GM21717 (cell line): ENCODE results near the gene EIF3D.
"Not testable (repeated sequence)": the region's sequence is repeated elsewhere in the genome, so short reads cannot be mapped to it uniquely, and the experiment has no call there.

Source experiments
- ATAC-seq: cut with Tn5 transposase; IDR thresholded peaks from one replicate; pipeline ENCODE4 v1.9.1; 2021; ENCODE audit warnings: mild to moderate bottlenecking, moderate library complexity; ENCODE audit not compliant: unreplicated experiment

EIF3D gene

GRCh38 chr22:36550701-36551495, 21.9 kb upstream of the EIF3D start:
- ATAC-seq, result no peak

- no peak for ATAC-seq
Observed at GRCh38 chr22:36549033-36549432, 20.1 kb upstream of the EIF3D start.

GRCh38 chr22:36548606-36549005, 19.6 kb upstream of the EIF3D start:
- no peak for ATAC-seq

GRCh38 chr22:36546932-36547331, 18.0 kb upstream of the EIF3D start:
- ATAC-seq, result no peak

GRCh38 chr22:36546092-36546804, 17.3 kb upstream of the EIF3D start:
- no peak for ATAC-seq

GRCh38 chr22:36544107-36544620, 15.2 kb upstream of the EIF3D start:
- ATAC-seq, result no peak

GRCh38 chr22:36541831-36542411, 13.0 kb upstream of the EIF3D start:
- ATAC-seq, result no peak

GRCh38 chr22:36540867-36541642, 12.1 kb upstream of the EIF3D start:
- ATAC-seq, result no peak

GRCh38 chr22:36538529-36538928, 9.6 kb upstream of the EIF3D start:
- ATAC-seq, result no peak

- ATAC-seq, result no peak
Observed at GRCh38 chr22:36536717-36537116, 7.8 kb upstream of the EIF3D start.

- ATAC-seq, result not testable (repeated sequence)
Observed at GRCh38 chr22:36533320-36533719, 4.4 kb upstream of the EIF3D start.

GRCh38 chr22:36532466-36532865, 3.5 kb upstream of the EIF3D start:
- no peak for ATAC-seq

GRCh38 chr22:36528341-36528740, 625 bp downstream of the EIF3D start:
- no peak for ATAC-seq

- no peak for ATAC-seq
Observed at GRCh38 chr22:36522662-36523061, 6.3 kb downstream of the EIF3D start.

- ATAC-seq, result no peak
Observed at GRCh38 chr22:36520423-36520822, 8.5 kb downstream of the EIF3D start.

GRCh38 chr22:36519906-36520305, 9.1 kb downstream of the EIF3D start:
- ATAC-seq, result not testable (repeated sequence)

- no peak for ATAC-seq
Observed at GRCh38 chr22:36514766-36515165, 14.2 kb downstream of the EIF3D start.

GRCh38 chr22:36512991-36513390, 16.0 kb downstream of the EIF3D start:
- no peak for ATAC-seq

- no peak for ATAC-seq
Observed at GRCh38 chr22:36512333-36512732, 16.6 kb downstream of the EIF3D start.

GRCh38 chr22:36510966-36511881, 17.7 kb downstream of the EIF3D start:
- no peak for ATAC-seq
